Measurements from ENCODE around the gene NEUROG1.

- TF ChIP-seq CTCF (IDR thresholded peaks at IDR 0.05): no peak
- no peak for TF ChIP-seq POLR2A (IDR thresholded peaks at IDR 0.05)
These were observed 33.8 kb downstream of the NEUROG1 start for GRCh38 chr5:135501965-135502364.

Data from body of pancreas (tissue), 4 donors.